BJ (cell line): Measurements from ENCODE around the gene TIMD4. TPM values are rescaled to one million over a fixed set of nuclear protein-coding genes. Genes with fewer than 3 reads are reported as not detected.

Source experiments
- CTCF ChIA-PET: fragments of 350-600 bp; formaldehyde crosslinking; extraction: SDS; loops from one replicate; lab custom pipeline; 2021; ENCODE audit warnings: antibody characterized with exemption, inconsistent platforms; lab: Yijun Ruan, JAX
- POLR2A ChIA-PET: fragments of 300-600 bp; sonication (Branson Sonifier 250); formaldehyde crosslinking; extraction: SDS; loops from one replicate; lab custom pipeline; 2021; ENCODE audit warnings: antibody characterized with exemption; lab: Charles Lee
- DNase-seq: peaks from one replicate; pipeline ENCODE4 v3.0.0-alpha.2; 2011; ENCODE audit warnings: low read depth
- H3K27me3 ChIP-seq: 2 replicates; pipeline ENCODE4 v1.6.0; 2011; ENCODE audit warnings: low read length; ENCODE audit not compliant: control insufficient read depth, insufficient read depth
- H3K36me3 ChIP-seq: 2 replicates; pipeline ENCODE4 v1.5.1; 2011; ENCODE audit warnings: low read length; ENCODE audit not compliant: control insufficient read depth, insufficient read depth
- H3K4me3 ChIP-seq: 2 replicates; pipeline ENCODE4 v1.5.1; 2011; ENCODE audit warnings: low read depth, mild to moderate bottlenecking, control low read depth, low read length
- CTCF ChIP-seq: IDR thresholded peaks from 2 replicates; pipeline ENCODE4 v1.5.1; 2011; ENCODE audit warnings: low read depth, mild to moderate bottlenecking, control low read depth, inconsistent platforms, low read length, moderate library complexity; ENCODE audit not compliant: insufficient read depth
- polyA minus RNA-seq: library from RNA; depleted of rRNA, polyadenylated mRNA; stranded (reverse); fragments of >200 nt; gene quantifications from 2 replicates; pipeline ENCODE4 v1.2.3, GENCODE V29; 2011; rRNA and poly(A)+ RNA removed
- polyA plus RNA-seq: library from polyadenylated mRNA; depleted of rRNA; stranded (reverse); fragments of >200 nt; gene quantifications from 2 replicates; pipeline ENCODE4 v1.2.3, GENCODE V29; 2011; rRNA removed

TIMD4 gene
- polyA plus RNA-seq (not detected in 2 replicates), polyA minus RNA-seq (not detected in 2 replicates)

GRCh38 chr5:156963125-156963524 is at the start of gene TIMD4:
TIMD4 (minus strand) TSS chr5:156963226; CDS start chr5:156963198, 28 bp downstream.
- TF ChIP-seq CTCF, result no peak
- no peak for DNase-seq

GRCh38 chr5:157006262-157006661 is 43.2 kb upstream of the TIMD4 start:
- POLR2A ChIA-PET, result no interaction called here
- Histone ChIP-seq H3K27me3 (no peaks in the 10 kb centered on the region), H3K4me3 (no peak overlapping the region), H3K36me3 (no peaks in the 10 kb centered on the region)
- CTCF ChIA-PET, result no interaction called here
- no peak for DNase-seq
- no peak for TF ChIP-seq CTCF

More at GRCh38 chr5:156963125-156963524, at the start of gene TIMD4:
- H3K36me3 ChIP-seq, result no peaks in the 10 kb centered on the region
- no peak within 1 kb of the TSS for H3K4me3 ChIP-seq
- no peaks in the 10 kb centered on the region for H3K27me3 ChIP-seq
- ChIA-PET POLR2A (no interaction called here), CTCF (no interaction called here)

DNA sequence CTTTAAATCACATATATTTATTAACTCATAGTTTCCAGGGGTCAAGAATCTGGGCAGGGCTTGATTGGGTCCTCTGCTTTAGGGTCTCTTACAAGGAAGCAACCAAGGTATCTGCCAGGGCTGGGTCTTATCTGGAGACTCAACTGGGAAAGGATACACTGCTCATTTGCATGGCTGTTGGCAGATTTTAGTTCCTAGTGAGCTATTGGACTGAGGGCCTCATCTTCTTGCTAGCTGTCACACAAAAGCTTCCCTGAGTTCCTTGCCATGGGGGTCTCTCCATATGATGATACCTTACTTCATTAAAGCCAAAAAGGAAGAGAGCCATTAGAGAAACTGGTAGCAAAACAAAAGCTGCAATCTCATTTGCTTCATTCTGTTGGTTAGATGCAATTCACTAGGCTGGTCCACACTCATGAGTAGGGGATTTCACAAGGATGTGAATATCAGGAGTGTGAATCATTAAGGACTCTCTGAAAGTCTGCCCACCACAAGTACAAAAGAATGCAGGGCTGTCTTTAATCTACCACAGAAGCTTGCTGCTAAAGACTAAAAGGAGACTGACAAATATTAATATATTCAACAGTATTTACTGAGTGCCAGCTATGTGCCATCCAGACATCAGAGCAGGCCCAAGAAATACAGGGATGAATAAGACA is 42.0 kb upstream of the TIMD4 start:
- TF ChIP-seq CTCF, result no peak
- Histone ChIP-seq H3K4me3 (no peak overlapping the region), H3K36me3 (no peaks in the 10 kb centered on the region), H3K27me3 (no peaks in the 10 kb centered on the region)
- ChIA-PET CTCF (no interaction called here), POLR2A (no interaction called here)
- DNase-seq, result no peak

- CTCF ChIA-PET, result no interaction called here
These were observed 28.7 kb upstream of the TIMD4 start for GRCh38 chr5:156991714-156992113.

DNA sequence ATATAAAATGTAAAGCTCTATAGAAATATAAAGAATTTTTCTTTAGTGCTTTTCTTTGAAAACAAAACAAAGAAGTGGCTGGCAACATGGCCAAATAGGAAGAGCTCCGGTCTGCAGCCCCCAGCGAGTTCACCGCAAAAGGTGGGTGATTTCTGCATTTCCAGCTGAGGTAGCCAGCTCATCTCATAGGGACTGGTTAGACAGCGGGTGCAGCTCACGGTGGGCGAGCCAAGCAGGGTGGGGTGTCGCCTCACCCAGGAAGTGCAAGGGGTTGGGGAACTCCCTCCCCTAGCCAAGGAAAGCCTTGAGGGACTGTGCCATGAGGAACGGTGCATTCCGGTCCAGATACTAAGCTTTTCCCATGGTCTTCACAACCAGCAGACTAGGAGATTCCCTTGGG is 21.0 kb upstream of the TIMD4 start:
- POLR2A ChIA-PET, result no interaction called here
- no peak for DNase-seq

More at GRCh38 chr5:156991714-156992113, 28.7 kb upstream of the TIMD4 start:
- Histone ChIP-seq H3K36me3 (no peaks in the 10 kb centered on the region), H3K4me3 (no peak overlapping the region), H3K27me3 (no peaks in the 10 kb centered on the region)
- no peak for TF ChIP-seq CTCF
- no peak for DNase-seq
- POLR2A ChIA-PET, result no interaction called here

More for the DNA sequence above, 21.0 kb upstream of the TIMD4 start:
- H3K36me3 ChIP-seq, result no peaks in the 10 kb centered on the region
- CTCF ChIA-PET, result no interaction called here
- H3K4me3 ChIP-seq, result no peak overlapping the region
- TF ChIP-seq CTCF, result no peak
- no peaks in the 10 kb centered on the region for H3K27me3 ChIP-seq
